Measurements from ENCODE around the gene ATP8B4. TPM values are rescaled to one million over a fixed set of nuclear protein-coding genes. Genes with fewer than 3 reads are reported as not detected.

Gene ATP8B4
- total RNA-seq, 1 donor from 2014 or later = not detected

GRCh38 chr15:49843725-49844124 lies 275.3 kb downstream of the ATP8B4 start:
- no peak for TF ChIP-seq CTCF (conservative IDR thresholded peaks at IDR 0.05)
- no peak overlapping the region for H3K4me3 Mint-ChIP-seq
- H3K9me3 Mint-ChIP-seq = peaks cover 10% of the 10 kb centered on the region
- H3K36me3 Mint-ChIP-seq (ENCODE audit: low read depth) = no peaks in the 10 kb centered on the region
- H3K27me3 Mint-ChIP-seq (ENCODE audit: low read depth) = no peaks in the 10 kb centered on the region
- DNase-seq (ENCODE audit: low read depth, low spot score) = no peak
- no peaks in the 10 kb centered on the region for H3K4me1 Mint-ChIP-seq
- H3K27ac Mint-ChIP-seq (ENCODE audit: unreplicated experiment) = no peak overlapping the region

DNA sequence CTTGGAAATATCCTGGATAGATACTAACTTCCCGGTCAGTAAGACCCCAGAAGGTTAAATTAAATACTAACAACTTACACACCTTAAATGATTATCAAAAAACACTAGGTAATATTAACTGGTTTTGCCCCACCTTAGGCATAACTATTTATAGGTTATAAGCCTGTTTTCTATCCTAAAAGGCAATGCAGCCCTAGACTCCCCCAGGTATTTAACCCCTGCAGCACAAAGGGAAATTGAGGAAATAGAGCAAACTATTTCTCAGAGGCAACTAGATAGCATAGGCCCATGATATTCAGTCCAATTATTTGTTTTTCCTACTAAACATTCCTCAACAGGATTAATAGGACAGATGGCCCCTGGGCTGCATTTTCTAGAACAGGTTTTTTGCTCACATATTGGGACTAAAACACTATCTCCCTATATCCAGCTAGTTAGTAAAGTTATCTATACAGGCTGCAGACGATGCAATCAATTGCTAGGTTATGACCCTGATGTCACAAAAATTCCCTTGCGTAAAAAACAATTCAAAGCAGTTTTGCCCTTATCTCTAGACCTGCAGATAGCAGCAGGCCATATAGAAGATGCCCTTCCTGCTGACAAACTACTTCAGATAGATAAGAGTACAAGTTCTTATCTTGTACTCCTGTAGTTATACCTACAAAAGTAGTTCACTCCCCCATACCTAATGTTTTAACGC lies 276.9 kb downstream of the ATP8B4 start:
- DNase-seq (ENCODE audit: low read depth, low spot score) = no peak
- H3K36me3 Mint-ChIP-seq (ENCODE audit: low read depth) = no peaks in the 10 kb centered on the region
- no peak for TF ChIP-seq CTCF (conservative IDR thresholded peaks at IDR 0.05)
- H3K27me3 Mint-ChIP-seq (ENCODE audit: low read depth) = no peaks in the 10 kb centered on the region
- H3K4me3 Mint-ChIP-seq = no peak overlapping the region
- peaks cover 10% of the 10 kb centered on the region for H3K9me3 Mint-ChIP-seq
- H3K4me1 Mint-ChIP-seq = no peaks in the 10 kb centered on the region
- H3K27ac Mint-ChIP-seq (ENCODE audit: unreplicated experiment) = no peak overlapping the region

DNA sequence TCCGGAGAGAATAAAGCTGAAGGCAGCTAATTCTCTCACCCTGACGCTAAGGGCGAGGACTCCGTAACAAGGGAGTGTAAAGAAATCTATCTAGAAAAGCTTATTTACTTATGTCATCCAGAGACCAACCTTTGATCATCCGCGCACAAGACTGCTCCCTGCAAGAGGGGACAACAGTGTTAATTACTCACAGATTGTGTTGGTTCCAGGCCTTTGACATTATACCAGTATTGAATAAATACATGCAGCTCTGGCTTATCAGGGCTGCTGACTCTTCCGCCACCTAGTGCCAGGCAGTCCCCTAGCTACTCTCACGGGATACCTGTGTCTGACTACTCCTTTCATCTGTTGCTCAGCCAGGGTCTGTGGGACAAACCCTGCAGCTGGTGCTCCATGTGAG lies 286.5 kb downstream of the ATP8B4 start:
- H3K4me1 Mint-ChIP-seq = peaks cover 5% of the 10 kb centered on the region
- H3K36me3 Mint-ChIP-seq (ENCODE audit: low read depth) = no peaks in the 10 kb centered on the region
- DNase-seq (ENCODE audit: low read depth, low spot score) = no peak
- H3K9me3 Mint-ChIP-seq = no peaks in the 10 kb centered on the region
- H3K4me3 Mint-ChIP-seq = no peak overlapping the region
- no peak for TF ChIP-seq CTCF (conservative IDR thresholded peaks at IDR 0.05)
- H3K27me3 Mint-ChIP-seq (ENCODE audit: low read depth) = peaks cover 3% of the 10 kb centered on the region
- H3K27ac Mint-ChIP-seq (ENCODE audit: unreplicated experiment) = no peak overlapping the region

GRCh38 chr15:49831206-49831965 lies 287.6 kb downstream of the ATP8B4 start:
- DNase-seq (ENCODE audit: low read depth, low spot score) = no peak
- Mint-ChIP-seq H3K9me3 (no peaks in the 10 kb centered on the region), H3K27me3 (ENCODE audit: low read depth) (peaks cover 2% of the 10 kb centered on the region), H3K36me3 (ENCODE audit: low read depth) (no peaks in the 10 kb centered on the region), H3K4me1 (peaks cover 5% of the 10 kb centered on the region), H3K4me3 (no peak overlapping the region), H3K27ac (ENCODE audit: unreplicated experiment) (no peak overlapping the region)
- TF ChIP-seq CTCF (conservative IDR thresholded peaks at IDR 0.05) = no peak

- H3K27ac Mint-ChIP-seq (ENCODE audit: unreplicated experiment) = no peak overlapping the region
- no peaks in the 10 kb centered on the region for H3K36me3 Mint-ChIP-seq (ENCODE audit: low read depth)
- peaks cover 5% of the 10 kb centered on the region for H3K4me1 Mint-ChIP-seq
- no peaks in the 10 kb centered on the region for H3K27me3 Mint-ChIP-seq (ENCODE audit: low read depth)
- DNase-seq (ENCODE audit: low read depth, low spot score) = no peak
- H3K9me3 Mint-ChIP-seq = no peaks in the 10 kb centered on the region
- no peak overlapping the region for H3K4me3 Mint-ChIP-seq
- no peak for TF ChIP-seq CTCF (conservative IDR thresholded peaks at IDR 0.05)
Measured at GRCh38 chr15:49830391-49830790, 288.6 kb downstream of the ATP8B4 start.

Measured in neural crest cell (in vitro differentiated cells).